ENCODE results near the gene ANGEL1. TPM values are rescaled to one million over a fixed set of nuclear protein-coding genes. Genes with fewer than 3 reads are reported as not detected.

Gene ANGEL1
- total RNA-seq, 1 experiment from 2014 or later: 9.2 TPM

GRCh38 chr14:76811561-76811960 is 1.1 kb downstream of the ANGEL1 start:
- Histone ChIP-seq H2AFZ (ENCODE audit: low read length) (peak overlapping the region; percentile 89; the same call in 1 of the 2 replicates), H3K4me3 (ENCODE audit: low read length) (peak overlapping the region; percentile 93), H3K9ac (ENCODE audit: low read length) (peak overlapping the region; percentile 80), H3K4me1 (ENCODE audit: insufficient read depth, low read length) (peaks cover 5% of the 10 kb centered on the region), H3K79me2 (ENCODE audit: low read length) (peaks cover 27% of the 10 kb centered on the region), H3K27me3 (ENCODE audit: low read length) (peaks cover 4% of the 10 kb centered on the region), H3K9me3 (ENCODE audit: low read length) (no peaks in the 10 kb centered on the region), H3K27ac (ENCODE audit: low read length) (no peak overlapping the region), H3F3A (ENCODE audit: low read length, unreplicated experiment) (no peaks in the 10 kb centered on the region), H3K9me2 (replicated peaks; ENCODE audit: low read length) (no peaks in the 10 kb centered on the region), H4K20me1 (ENCODE audit: low read length) (no peaks in the 10 kb centered on the region), H3K4me2 (ENCODE audit: low read length) (peak overlapping the region; percentile 100), H3K36me3 (ENCODE audit: low read depth, low read length) (peaks cover 13% of the 10 kb centered on the region)
- TF ChIP-seq EZH2phosphoT487 (IDR thresholded peaks at IDR 0.05; ENCODE audit: borderline replicate concordance, low read length): no peak
- ATAC-seq (no peak), DNase-seq (no peak)
- ChIA-PET POLR2A (ENCODE audit: unreplicated experiment) (interaction anchor here (0.7 kb wide), 1 partner anchor 284 kb away, joined by 3 read pairs; no protein-coding TSS in a partner anchor), CTCF (interaction anchor here (0.6 kb wide), 1 partner anchor 52 kb away, joined by 3 read pairs; no protein-coding TSS in a partner anchor)
- BruUV-seq (replicated peaks): no TSS peak
- intact Hi-C loops (cut with micrococcal nuclease): loop anchor here (1.0 to 5.0 kb wide), 3 partner anchors 49 to 151 kb away; partner anchors contain the start of gene VASH1

- Histone ChIP-seq H3K79me2 (ENCODE audit: low read length) (peaks cover 27% of the 10 kb centered on the region), H2AFZ (ENCODE audit: low read length) (peak overlapping the region; percentile 7)
Observed at GRCh38 chr14:76810953-76811400, 1.7 kb downstream of the ANGEL1 start.

DNA sequence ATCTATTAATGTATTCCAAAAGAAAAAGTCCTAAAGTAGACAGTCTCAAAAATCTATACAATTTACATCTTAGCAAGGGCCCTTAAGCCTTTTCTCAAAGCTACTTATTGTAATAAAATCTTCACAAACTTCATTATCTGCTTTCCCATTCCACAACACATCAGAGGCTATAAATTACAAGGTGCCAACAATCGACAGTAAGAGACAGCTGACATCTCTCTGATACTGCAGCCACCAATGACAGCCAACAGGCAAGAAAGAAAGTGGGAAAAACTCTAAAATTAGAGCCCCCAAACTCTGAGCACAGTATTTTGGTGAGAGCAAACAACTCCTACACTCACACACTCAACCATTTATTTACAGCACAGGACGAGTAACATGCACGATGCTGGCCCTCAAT is 2.2 kb downstream of the ANGEL1 start:
- Histone ChIP-seq H3F3A (ENCODE audit: low read length, unreplicated experiment) (no peaks in the 10 kb centered on the region), H3K9ac (ENCODE audit: low read length) (no peak overlapping the region; the same call in 1 of the 2 replicates), H3K36me3 (ENCODE audit: low read depth, low read length) (peaks cover 16% of the 10 kb centered on the region), H3K79me2 (ENCODE audit: low read length) (peaks cover 27% of the 10 kb centered on the region), H3K4me3 (ENCODE audit: low read length) (peak overlapping the region; percentile 93), H2AFZ (ENCODE audit: low read length) (peak overlapping the region; percentile 7), H3K9me3 (ENCODE audit: low read length) (no peaks in the 10 kb centered on the region), H3K9me2 (replicated peaks; ENCODE audit: low read length) (no peaks in the 10 kb centered on the region), H3K27ac (ENCODE audit: low read length) (no peak overlapping the region), H3K4me1 (ENCODE audit: insufficient read depth, low read length) (peaks cover 5% of the 10 kb centered on the region), H3K4me2 (ENCODE audit: low read length) (peak overlapping the region; percentile 100), H4K20me1 (ENCODE audit: low read length) (no peaks in the 10 kb centered on the region), H3K27me3 (ENCODE audit: low read length) (no peaks in the 10 kb centered on the region)
- BruUV-seq (replicated peaks): no TSS peak
- DNase-seq (no peak), ATAC-seq (peak; percentile 3; the same call in 1 of the 2 replicates)
- ChIA-PET CTCF (no interaction called here), POLR2A (ENCODE audit: unreplicated experiment) (no interaction called here)
- intact Hi-C loops (cut with micrococcal nuclease): loop anchor here (5.0 kb wide), 2 partner anchors 48 to 152 kb away; partner anchors contain the start of gene VASH1
- TF ChIP-seq EZH2 (IDR thresholded peaks at IDR 0.05; ENCODE audit: low read length, unreplicated experiment) (no peak), EZH2phosphoT487 (IDR thresholded peaks at IDR 0.05; ENCODE audit: borderline replicate concordance, low read length) (no peak), CTCF (conservative IDR thresholded peaks at IDR 0.05; ENCODE audit: low read depth, low read length) (no peak)

More at GRCh38 chr14:76810953-76811400, 1.7 kb downstream of the ANGEL1 start:
- Histone ChIP-seq H3K9ac (ENCODE audit: low read length) (no peak overlapping the region; the same call in 1 of the 2 replicates), H3K27ac (ENCODE audit: low read length) (no peak overlapping the region), H3K9me2 (replicated peaks; ENCODE audit: low read length) (no peaks in the 10 kb centered on the region), H3K4me2 (ENCODE audit: low read length) (peak overlapping the region; percentile 100), H3F3A (ENCODE audit: low read length, unreplicated experiment) (no peaks in the 10 kb centered on the region), H3K9me3 (ENCODE audit: low read length) (no peaks in the 10 kb centered on the region), H3K27me3 (ENCODE audit: low read length) (no peaks in the 10 kb centered on the region), H3K4me3 (ENCODE audit: low read length) (peak overlapping the region; percentile 93), H4K20me1 (ENCODE audit: low read length) (no peaks in the 10 kb centered on the region), H3K36me3 (ENCODE audit: low read depth, low read length) (peaks cover 13% of the 10 kb centered on the region), H3K4me1 (ENCODE audit: insufficient read depth, low read length) (peaks cover 5% of the 10 kb centered on the region)
- TF ChIP-seq EZH2phosphoT487 (IDR thresholded peaks at IDR 0.05; ENCODE audit: borderline replicate concordance, low read length): no peak
- TF ChIP-seq CTCF (conservative IDR thresholded peaks at IDR 0.05; ENCODE audit: low read depth, low read length): peak; percentile 72
- intact Hi-C loops (cut with micrococcal nuclease): loop anchor here (1.0 to 5.0 kb wide), 3 partner anchors 49 to 151 kb away; partner anchors contain the start of gene VASH1
- POLR2A ChIA-PET (ENCODE audit: unreplicated experiment): interaction anchor here (0.7 kb wide), 1 partner anchor 285 kb away, joined by 3 read pairs; no protein-coding TSS in a partner anchor
- ATAC-seq (peak; percentile 54), DNase-seq (peak; percentile 57)
- BruUV-seq (replicated peaks): no TSS peak
- CTCF ChIA-PET: interaction anchor here (0.6 kb wide), 1 partner anchor 51 kb away, joined by 3 read pairs; no protein-coding TSS in a partner anchor
